ENCODE measurements around the gene COQ10B.

Gene COQ10B

DNA sequence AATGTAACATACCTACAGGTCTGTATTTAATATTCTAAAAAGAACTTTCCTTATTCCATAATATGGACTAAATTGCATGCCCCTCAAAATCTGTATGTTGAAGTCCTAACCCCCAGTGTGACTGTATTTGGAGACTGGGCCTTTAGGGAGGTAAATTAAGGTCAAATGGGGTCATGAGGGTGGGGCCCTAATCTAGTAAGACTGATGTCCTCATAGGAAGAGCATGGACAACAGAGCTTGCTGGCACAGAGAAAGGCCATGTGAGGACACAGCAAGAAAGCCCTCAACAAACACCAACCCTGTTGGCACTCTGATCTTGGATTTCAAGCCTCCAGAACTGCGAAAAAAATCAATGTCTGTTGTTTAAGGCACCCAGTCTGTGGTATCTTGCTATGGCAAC is 37.1 kb upstream of the COQ10B start:
- H3K9ac ChIP-seq (ENCODE audit: low read length) = no peak overlapping the region
- H4K20me1 ChIP-seq (ENCODE audit: insufficient read depth, low read length) = peaks cover 17% of the 10 kb centered on the region
- no peak overlapping the region for H3K27ac ChIP-seq (ENCODE audit: low read length)
- no peak overlapping the region for H3K4me3 ChIP-seq (ENCODE audit: low read length)
- H3K79me2 ChIP-seq (ENCODE audit: low read length) = peaks cover 58% of the 10 kb centered on the region
- no peaks in the 10 kb centered on the region for H3K9me3 ChIP-seq (ENCODE audit: insufficient read depth, low read length)
- no peak overlapping the region for H2AFZ ChIP-seq (ENCODE audit: low read depth, low read length)
- no peaks in the 10 kb centered on the region for H3K4me1 ChIP-seq (ENCODE audit: low read length)
- H3K4me2 ChIP-seq (ENCODE audit: low read length) = no peak overlapping the region
- peaks cover 65% of the 10 kb centered on the region for H3K36me3 ChIP-seq (replicated peaks; ENCODE audit: low read depth, low read length)
- TF ChIP-seq EZH2phosphoT487 (IDR thresholded peaks at IDR 0.05; ENCODE audit: low read depth) = no peak
- TF ChIP-seq, protein P1, sequence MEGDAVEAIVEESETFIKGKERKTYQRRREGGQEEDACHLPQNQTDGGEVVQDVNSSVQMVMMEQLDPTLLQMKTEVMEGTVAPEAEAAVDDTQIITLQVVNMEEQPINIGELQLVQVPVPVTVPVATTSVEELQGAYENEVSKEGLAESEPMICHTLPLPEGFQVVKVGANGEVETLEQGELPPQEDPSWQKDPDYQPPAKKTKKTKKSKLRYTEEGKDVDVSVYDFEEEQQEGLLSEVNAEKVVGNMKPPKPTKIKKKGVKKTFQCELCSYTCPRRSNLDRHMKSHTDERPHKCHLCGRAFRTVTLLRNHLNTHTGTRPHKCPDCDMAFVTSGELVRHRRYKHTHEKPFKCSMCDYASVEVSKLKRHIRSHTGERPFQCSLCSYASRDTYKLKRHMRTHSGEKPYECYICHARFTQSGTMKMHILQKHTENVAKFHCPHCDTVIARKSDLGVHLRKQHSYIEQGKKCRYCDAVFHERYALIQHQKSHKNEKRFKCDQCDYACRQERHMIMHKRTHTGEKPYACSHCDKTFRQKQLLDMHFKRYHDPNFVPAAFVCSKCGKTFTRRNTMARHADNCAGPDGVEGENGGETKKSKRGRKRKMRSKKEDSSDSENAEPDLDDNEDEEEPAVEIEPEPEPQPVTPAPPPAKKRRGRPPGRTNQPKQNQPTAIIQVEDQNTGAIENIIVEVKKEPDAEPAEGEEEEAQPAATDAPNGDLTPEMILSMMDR (IDR thresholded peaks at IDR 0.05; ENCODE audit: low read depth, low read length) = no peak
- no peaks in the 10 kb centered on the region for H3K27me3 ChIP-seq (ENCODE audit: low read depth, low read length)

DNA sequence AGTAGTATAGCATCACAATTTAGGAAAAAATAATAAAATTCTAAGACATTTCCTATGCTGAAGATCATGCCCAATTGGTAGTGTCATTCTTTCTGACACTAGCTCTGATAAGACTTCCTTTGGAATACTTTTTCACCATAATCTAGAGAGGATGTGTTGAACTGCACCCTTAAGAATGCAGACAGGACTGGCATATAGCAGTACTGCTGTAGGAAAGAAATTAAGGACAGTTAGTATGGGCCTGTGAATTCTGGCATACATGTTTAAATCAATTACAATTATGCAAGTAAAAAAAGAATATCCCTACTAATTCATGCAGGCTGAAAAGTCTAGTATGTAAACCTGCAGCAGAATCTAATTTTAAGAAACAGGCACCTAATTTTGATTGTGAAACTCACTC is 33.9 kb upstream of the COQ10B start:
- Histone ChIP-seq H3K9me3 (ENCODE audit: insufficient read depth, low read length) (no peaks in the 10 kb centered on the region), H3K4me1 (ENCODE audit: low read length) (no peaks in the 10 kb centered on the region), H3K9ac (ENCODE audit: low read length) (no peak overlapping the region), H4K20me1 (ENCODE audit: insufficient read depth, low read length) (peaks cover 30% of the 10 kb centered on the region), H3K4me2 (ENCODE audit: low read length) (no peak overlapping the region), H3K79me2 (ENCODE audit: low read length) (peaks cover 76% of the 10 kb centered on the region), H3K27me3 (ENCODE audit: low read depth, low read length) (no peaks in the 10 kb centered on the region), H3K36me3 (replicated peaks; ENCODE audit: low read depth, low read length) (peaks cover 67% of the 10 kb centered on the region), H3K4me3 (ENCODE audit: low read length) (no peak overlapping the region), H2AFZ (ENCODE audit: low read depth, low read length) (no peak overlapping the region), H3K27ac (ENCODE audit: low read length) (no peak overlapping the region)
- no peak for TF ChIP-seq EZH2phosphoT487 (IDR thresholded peaks at IDR 0.05; ENCODE audit: low read depth)
- TF ChIP-seq, protein P1 (IDR thresholded peaks at IDR 0.05; ENCODE audit: low read depth, low read length) = no peak

DNA sequence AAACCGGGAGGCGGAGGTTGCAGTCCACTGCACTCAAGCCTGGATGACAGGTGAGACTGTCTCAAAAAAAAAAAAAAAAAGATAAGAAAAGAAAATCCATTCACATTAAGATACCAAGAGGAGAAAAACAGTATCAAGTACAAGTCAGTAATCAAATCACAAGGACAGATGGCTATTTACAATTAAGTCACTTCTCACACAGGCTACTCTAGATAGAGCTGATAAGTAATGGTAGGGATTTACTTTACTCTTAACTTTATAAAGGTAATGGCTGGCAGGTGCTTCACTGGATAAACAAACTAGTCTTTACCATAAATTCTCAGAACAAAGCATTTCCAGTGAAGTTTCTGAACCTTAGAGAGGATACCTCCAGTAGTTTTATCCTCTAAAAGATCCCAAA is 30.0 kb upstream of the COQ10B start:
- Histone ChIP-seq H3K4me2 (ENCODE audit: low read length) (no peak overlapping the region), H3K4me1 (ENCODE audit: low read length) (peaks cover 9% of the 10 kb centered on the region), H3K9me3 (ENCODE audit: insufficient read depth, low read length) (no peaks in the 10 kb centered on the region), H2AFZ (ENCODE audit: low read depth, low read length) (no peak overlapping the region), H3K27me3 (ENCODE audit: low read depth, low read length) (no peaks in the 10 kb centered on the region), H3K9ac (ENCODE audit: low read length) (no peak overlapping the region), H3K36me3 (replicated peaks; ENCODE audit: low read depth, low read length) (peaks cover 39% of the 10 kb centered on the region), H3K27ac (ENCODE audit: low read length) (no peak overlapping the region), H4K20me1 (ENCODE audit: insufficient read depth, low read length) (peaks cover 66% of the 10 kb centered on the region), H3K4me3 (ENCODE audit: low read length) (no peak overlapping the region), H3K79me2 (ENCODE audit: low read length) (peaks cover 93% of the 10 kb centered on the region)
- no peak for TF ChIP-seq EZH2phosphoT487 (IDR thresholded peaks at IDR 0.05; ENCODE audit: low read depth)
- TF ChIP-seq, protein P1 (IDR thresholded peaks at IDR 0.05; ENCODE audit: low read depth, low read length) = no peak

DNA sequence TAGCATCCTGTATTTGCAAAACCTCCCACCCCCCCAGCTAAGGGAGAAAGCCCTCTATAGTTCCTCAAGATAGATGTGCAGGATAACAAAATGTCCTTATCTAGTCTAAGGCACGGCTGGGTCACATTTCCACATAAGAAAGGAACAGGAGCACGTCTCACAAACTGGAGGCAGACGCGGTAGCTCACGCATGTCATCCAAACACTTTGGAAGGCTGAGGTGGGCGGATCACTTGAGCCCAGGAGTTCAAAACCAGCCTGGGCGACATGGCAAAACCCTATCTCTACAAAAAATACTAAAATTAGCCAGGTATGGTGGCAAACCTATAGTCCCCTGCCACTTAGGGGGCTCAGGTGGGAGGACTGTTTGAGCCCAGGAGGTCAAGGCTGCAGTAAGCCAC is 27.8 kb upstream of the COQ10B start:
- peaks cover 23% of the 10 kb centered on the region for H3K4me1 ChIP-seq (ENCODE audit: low read length)
- H2AFZ ChIP-seq (ENCODE audit: low read depth, low read length) = no peak overlapping the region
- peaks cover 83% of the 10 kb centered on the region for H4K20me1 ChIP-seq (ENCODE audit: insufficient read depth, low read length)
- no peaks in the 10 kb centered on the region for H3K27me3 ChIP-seq (ENCODE audit: low read depth, low read length)
- TF ChIP-seq, protein P1 (IDR thresholded peaks at IDR 0.05; ENCODE audit: low read depth, low read length) = no peak
- TF ChIP-seq EZH2phosphoT487 (IDR thresholded peaks at IDR 0.05; ENCODE audit: low read depth) = no peak
- peaks cover 100% of the 10 kb centered on the region for H3K79me2 ChIP-seq (ENCODE audit: low read length)
- peaks cover 25% of the 10 kb centered on the region for H3K36me3 ChIP-seq (replicated peaks; ENCODE audit: low read depth, low read length)
- H3K9ac ChIP-seq (ENCODE audit: low read length) = no peak overlapping the region
- H3K9me3 ChIP-seq (ENCODE audit: insufficient read depth, low read length) = no peaks in the 10 kb centered on the region
- H3K4me3 ChIP-seq (ENCODE audit: low read length) = no peak overlapping the region
- no peak overlapping the region for H3K27ac ChIP-seq (ENCODE audit: low read length)
- H3K4me2 ChIP-seq (ENCODE audit: low read length) = no peak overlapping the region
